Measurements from ENCODE around the gene CNGA3. TPM values are rescaled to one million over a fixed set of nuclear protein-coding genes. Genes with fewer than 3 reads are reported as not detected.

The CNGA3 gene
- total RNA-seq, 3 donors from 2014 or later, result under 0.01 to 0.15 TPM; not detected in 1

DNA sequence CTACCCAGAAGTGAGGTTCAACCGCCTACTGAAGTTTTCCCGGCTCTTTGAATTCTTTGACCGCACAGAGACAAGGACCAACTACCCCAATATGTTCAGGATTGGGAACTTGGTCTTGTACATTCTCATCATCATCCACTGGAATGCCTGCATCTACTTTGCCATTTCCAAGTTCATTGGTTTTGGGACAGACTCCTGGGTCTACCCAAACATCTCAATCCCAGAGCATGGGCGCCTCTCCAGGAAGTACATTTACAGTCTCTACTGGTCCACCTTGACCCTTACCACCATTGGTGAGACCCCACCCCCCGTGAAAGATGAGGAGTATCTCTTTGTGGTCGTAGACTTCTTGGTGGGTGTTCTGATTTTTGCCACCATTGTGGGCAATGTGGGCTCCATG is 49.7 kb downstream of the CNGA3 start:
- DNase-seq (ENCODE audit: low spot score in 2 of 2), result no peak
- H3K4me1 ChIP-seq, result no peaks in the 10 kb centered on the region
- H3K9me3 ChIP-seq, result no peaks in the 10 kb centered on the region
- H3K27ac ChIP-seq, result no peak overlapping the region
- intact Hi-C loops (cut with DNase I; ENCODE audit: low total_unique reads), result no loop called here
- H3K36me3 ChIP-seq, result no peaks in the 10 kb centered on the region
- H3K4me3 ChIP-seq, result no peak overlapping the region
- TF ChIP-seq, protein P1, sequence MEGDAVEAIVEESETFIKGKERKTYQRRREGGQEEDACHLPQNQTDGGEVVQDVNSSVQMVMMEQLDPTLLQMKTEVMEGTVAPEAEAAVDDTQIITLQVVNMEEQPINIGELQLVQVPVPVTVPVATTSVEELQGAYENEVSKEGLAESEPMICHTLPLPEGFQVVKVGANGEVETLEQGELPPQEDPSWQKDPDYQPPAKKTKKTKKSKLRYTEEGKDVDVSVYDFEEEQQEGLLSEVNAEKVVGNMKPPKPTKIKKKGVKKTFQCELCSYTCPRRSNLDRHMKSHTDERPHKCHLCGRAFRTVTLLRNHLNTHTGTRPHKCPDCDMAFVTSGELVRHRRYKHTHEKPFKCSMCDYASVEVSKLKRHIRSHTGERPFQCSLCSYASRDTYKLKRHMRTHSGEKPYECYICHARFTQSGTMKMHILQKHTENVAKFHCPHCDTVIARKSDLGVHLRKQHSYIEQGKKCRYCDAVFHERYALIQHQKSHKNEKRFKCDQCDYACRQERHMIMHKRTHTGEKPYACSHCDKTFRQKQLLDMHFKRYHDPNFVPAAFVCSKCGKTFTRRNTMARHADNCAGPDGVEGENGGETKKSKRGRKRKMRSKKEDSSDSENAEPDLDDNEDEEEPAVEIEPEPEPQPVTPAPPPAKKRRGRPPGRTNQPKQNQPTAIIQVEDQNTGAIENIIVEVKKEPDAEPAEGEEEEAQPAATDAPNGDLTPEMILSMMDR (IDR thresholded peaks at IDR 0.05), result no peak
- TF ChIP-seq POLR2AphosphoS5 (IDR thresholded peaks at IDR 0.05), result no peak
- no peak for TF ChIP-seq POLR2A (IDR thresholded peaks at IDR 0.05)
- peaks cover 0 to 5% of the 10 kb centered on the region in 2 donors for H3K27me3 ChIP-seq

DNA sequence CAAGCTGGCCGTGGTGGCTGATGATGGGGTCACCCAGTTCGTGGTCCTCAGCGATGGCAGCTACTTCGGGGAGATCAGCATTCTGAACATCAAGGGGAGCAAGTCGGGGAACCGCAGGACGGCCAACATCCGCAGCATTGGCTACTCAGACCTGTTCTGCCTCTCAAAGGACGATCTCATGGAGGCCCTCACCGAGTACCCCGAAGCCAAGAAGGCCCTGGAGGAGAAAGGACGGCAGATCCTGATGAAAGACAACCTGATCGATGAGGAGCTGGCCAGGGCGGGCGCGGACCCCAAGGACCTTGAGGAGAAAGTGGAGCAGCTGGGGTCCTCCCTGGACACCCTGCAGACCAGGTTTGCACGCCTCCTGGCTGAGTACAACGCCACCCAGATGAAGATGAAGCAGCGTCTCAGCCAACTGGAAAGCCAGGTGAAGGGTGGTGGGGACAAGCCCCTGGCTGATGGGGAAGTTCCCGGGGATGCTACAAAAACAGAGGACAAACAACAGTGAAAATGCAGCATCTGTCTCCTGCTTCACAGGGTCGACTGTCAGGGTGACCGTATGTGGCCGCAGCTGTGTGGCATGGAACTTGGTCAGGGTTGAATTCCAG is 50.6 kb downstream of the CNGA3 start:
- no peaks in the 10 kb centered on the region for H3K36me3 ChIP-seq
- TF ChIP-seq, protein P1 (IDR thresholded peaks at IDR 0.05), result no peak
- TF ChIP-seq POLR2AphosphoS5 (IDR thresholded peaks at IDR 0.05) (no peak), POLR2A (IDR thresholded peaks at IDR 0.05) (no peak)
- H3K9me3 ChIP-seq, result no peaks in the 10 kb centered on the region
- H3K4me3 ChIP-seq, result no peak overlapping the region
- peaks cover 0 to 5% of the 10 kb centered on the region in 2 donors for H3K27me3 ChIP-seq
- DNase-seq (ENCODE audit: low spot score in 2 of 2), result no peak
- H3K4me1 ChIP-seq, result no peaks in the 10 kb centered on the region
- H3K27ac ChIP-seq, result no peak overlapping the region
- intact Hi-C loops (cut with DNase I; ENCODE audit: low total_unique reads), result no loop called here

DNA sequence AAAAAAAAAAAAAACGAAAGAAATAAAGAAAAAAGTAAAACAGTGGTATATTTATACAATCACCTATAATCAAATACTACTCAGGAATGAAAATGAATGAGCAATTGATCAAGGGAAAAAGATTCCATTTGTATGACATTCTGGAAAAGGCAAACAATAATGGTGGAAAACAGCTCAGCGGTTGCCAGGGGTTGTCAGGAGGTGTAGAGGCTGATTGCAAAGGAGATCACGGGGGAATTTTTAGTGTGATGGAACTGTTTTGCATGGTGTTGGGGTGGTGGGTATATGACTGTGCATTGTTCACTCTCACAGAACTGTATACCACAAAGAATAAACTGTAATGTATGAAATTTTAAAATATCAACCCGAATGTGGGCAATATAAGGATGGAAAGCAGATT is 52.9 kb downstream of the CNGA3 start:
- Histone ChIP-seq H3K9me3 (no peaks in the 10 kb centered on the region), H3K27ac (no peak overlapping the region), H3K4me3 (no peak overlapping the region), H3K4me1 (no peaks in the 10 kb centered on the region), H3K27me3 (peaks cover 0 to 5% of the 10 kb centered on the region in 2 donors), H3K36me3 (no peaks in the 10 kb centered on the region)
- TF ChIP-seq POLR2AphosphoS5 (IDR thresholded peaks at IDR 0.05) (no peak), POLR2A (IDR thresholded peaks at IDR 0.05) (no peak)
- TF ChIP-seq, protein P1 (IDR thresholded peaks at IDR 0.05), result no peak
- intact Hi-C loops (cut with DNase I; ENCODE audit: low total_unique reads), result no loop called here
- DNase-seq (ENCODE audit: low spot score in 2 of 2), result no peak

DNA sequence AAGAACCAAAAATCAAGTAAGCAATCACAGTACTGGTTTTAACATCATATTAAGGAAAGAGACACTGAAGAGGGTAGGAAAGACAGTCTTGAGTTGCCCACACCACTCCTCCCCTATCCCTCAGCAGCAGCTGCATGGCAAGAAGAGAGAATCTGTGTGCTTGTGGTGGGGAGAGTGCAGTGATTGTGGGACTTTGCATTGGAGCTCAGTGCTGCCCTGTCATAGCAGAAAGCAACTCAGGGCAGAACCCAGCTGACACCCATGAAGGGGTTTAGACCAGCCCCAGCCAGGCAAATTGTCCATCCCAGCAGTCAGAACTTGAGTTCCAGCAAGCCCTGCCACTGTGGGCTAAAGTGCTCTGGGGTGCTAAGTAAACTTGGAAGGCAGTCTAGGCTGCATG is 57.6 kb downstream of the CNGA3 start:
- TF ChIP-seq, protein P1 (IDR thresholded peaks at IDR 0.05), result no peak
- TF ChIP-seq POLR2A (IDR thresholded peaks at IDR 0.05) (no peak), POLR2AphosphoS5 (IDR thresholded peaks at IDR 0.05) (no peak)
- Histone ChIP-seq H3K27ac (no peak overlapping the region), H3K9me3 (no peaks in the 10 kb centered on the region), H3K27me3 (no peaks in the 10 kb centered on the region), H3K36me3 (no peaks in the 10 kb centered on the region), H3K4me3 (no peak overlapping the region), H3K4me1 (no peaks in the 10 kb centered on the region)
- intact Hi-C loops (cut with DNase I; ENCODE audit: low total_unique reads), result no loop called here
- no peak for DNase-seq (ENCODE audit: low spot score in 2 of 2)

DNA sequence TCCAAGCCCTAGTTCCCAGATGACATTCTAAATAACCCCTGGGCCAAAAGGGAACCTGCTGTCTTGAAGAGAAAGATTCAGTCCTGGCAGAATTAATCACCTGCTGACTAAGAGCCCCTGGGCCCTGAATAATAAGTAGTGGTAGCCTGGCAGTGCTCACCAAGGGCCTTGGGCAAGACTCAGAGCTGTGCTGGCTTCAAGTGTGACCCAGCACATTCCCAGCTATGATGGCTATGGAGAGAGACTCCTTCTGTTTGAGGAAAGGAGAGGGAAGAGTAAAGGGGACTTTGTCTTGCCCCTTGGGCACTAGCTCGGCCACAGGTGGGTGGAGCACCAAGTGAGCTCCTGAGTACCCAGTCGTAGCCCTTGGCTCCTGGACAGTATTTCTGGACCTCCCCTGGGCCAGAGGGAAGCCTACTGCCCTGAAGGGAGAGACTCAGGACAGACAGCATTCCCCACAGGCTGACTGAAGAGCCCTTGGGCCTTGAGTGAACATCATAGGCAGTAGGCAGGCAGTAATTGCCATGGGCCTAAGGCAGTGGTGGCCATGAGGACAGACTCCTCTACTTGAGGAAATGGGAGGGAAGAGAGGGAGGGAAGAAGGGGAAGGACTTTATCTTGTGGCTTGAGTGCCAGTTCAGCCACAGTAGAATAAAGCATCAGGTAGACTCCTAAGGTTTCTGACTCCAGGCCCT is 58.4 kb downstream of the CNGA3 start:
- H3K27ac ChIP-seq, result no peak overlapping the region
- no peaks in the 10 kb centered on the region for H3K4me1 ChIP-seq
- intact Hi-C loops (cut with DNase I; ENCODE audit: low total_unique reads), result no loop called here
- H3K36me3 ChIP-seq, result no peaks in the 10 kb centered on the region
- no peaks in the 10 kb centered on the region for H3K9me3 ChIP-seq
- TF ChIP-seq POLR2AphosphoS5 (IDR thresholded peaks at IDR 0.05) (no peak), POLR2A (IDR thresholded peaks at IDR 0.05) (no peak)
- TF ChIP-seq, protein P1 (IDR thresholded peaks at IDR 0.05), result no peak
- H3K4me3 ChIP-seq, result no peak overlapping the region
- no peaks in the 10 kb centered on the region for H3K27me3 ChIP-seq
- DNase-seq (ENCODE audit: low spot score in 2 of 2), result no peak

Measured in breast epithelium (tissue), 4 donors.